Psoas muscle (tissue), 8 donors: Measurements from ENCODE around the gene B3GNT4. TPM values are rescaled to one million over a fixed set of nuclear protein-coding genes. Genes with fewer than 3 reads are reported as not detected.

ENCODE experiments used
- ATAC-seq, 4 donors: fragments of 200-7000 bp; cut with Tn5 transposase; one replicate each; pipeline ENCODE4 v1.9.1; 2020; ENCODE audit warnings: moderate library complexity in 3 of 4, mild to moderate bottlenecking in 2 of 4
- DNase-seq, 2 donors: peaks; one replicate each; pipeline ENCODE4 v3.0.0-alpha.2; 2020
- H3K27ac ChIP-seq: fragments of 200-600 bp; one replicate; pipeline ENCODE4 v1.8.0; 2022
- H3K27me3 ChIP-seq, 3 donors: fragments of 200-600 bp in 1 of 3; one replicate each; pipeline versions ENCODE4 v1.6.1 to v1.8.0; 2013 to 2022; ENCODE audit warnings: low read length in 2 of 3, mild to moderate bottlenecking in 2 of 3, moderate library complexity in 1 of 3; ENCODE audit not compliant: insufficient read depth in 3 of 3
- H3K36me3 ChIP-seq, 2 donors: fragments of 200-600 bp in 1 of 2; one replicate each; pipeline versions ENCODE4 v1.6.1 to v1.8.0; 2013 to 2022; ENCODE audit warnings: low read depth in 1 of 2, mild to moderate bottlenecking in 1 of 2, moderate library complexity in 1 of 2; ENCODE audit not compliant: insufficient read depth in 1 of 2
- H3K4me1 ChIP-seq: fragments of 200-600 bp; one replicate; pipeline ENCODE4 v1.8.0; 2022
- H3K4me3 ChIP-seq: fragments of 200-600 bp; one replicate; pipeline ENCODE4 v1.8.0; 2022; ENCODE audit warnings: mild to moderate bottlenecking
- H3K9me3 ChIP-seq: fragments of 200-600 bp; one replicate; pipeline ENCODE4 v1.8.0; 2022
- CTCF ChIP-seq: fragments of 200-600 bp; IDR thresholded peaks from one replicate; pipeline ENCODE4 v1.8.0; 2022; ENCODE audit warnings: antibody characterized with exemption
- WGBS, 3 donors: extraction: QIAGEN DNeasy Blood & Tissue Kit; methylation state at CpG; one replicate each; pipeline versions ENCODE4 v1.1.6 to v1.1.7; 2013; 5-methylcytosine and 5-hydroxymethylcytosine counted together
- intact Hi-C, 2 donors: fragments of 100-400 bp; cut with DNase I; formaldehyde crosslinking; loops; one replicate each; pipeline versions ENCODE4 v1.11.0 to v1.14.2; 2022
- polyA plus RNA-seq, 3 donors: library from polyadenylated mRNA; stranded (reverse); fragments of 200-250 nt; gene quantifications; one replicate each; pipeline ENCODE4 v1.2.3, GENCODE V29; 2013
- total RNA-seq, 4 donors: library from RNA; stranded (reverse); fragmentation: NEBNext Ultra II Directional in 2 of 4; extraction: Animal tissue kit (Norgen Biotek cat#: 25700) in 2 of 4; gene quantifications; one replicate each; pipeline versions ENCODE4 v1.2.1 to v1.2.4, GENCODE V29; 2021 to 2023
- donor health status: healthy with polysubstance abuse.
- donor health status: DM: no; HTN: no; CAD: no; lungs with moderate emphysema.
- donor health status: Bipolar disorder and iron deficiency.
- donor health status: healthy.
- donor health status: DM: yes; HTN: yes; CAD: no.
- donor health status: DM: no; HTN: no; CAD: no.
- donor health status: DM: no; HTN: no; CAD: no.
- donor health status: DM: yes; HTN: yes; CAD: no.

The B3GNT4 gene
- total and polyA plus RNA-seq, 7 donors, result 0.30 to 1.3 (median 0.43) TPM; not detected in 3

GRCh38 chr12:122160761-122161160 is 42.7 kb upstream of the B3GNT4 start:
- TF ChIP-seq CTCF, result no peak
- DNase-seq, result no peak
- Histone ChIP-seq H3K36me3 (peaks cover 0 to 3% of the 10 kb centered on the region in 2 donors), H3K4me1 (no peaks in the 10 kb centered on the region), H3K9me3 (no peaks in the 10 kb centered on the region), H3K27me3 (no peaks in the 10 kb centered on the region), H3K4me3 (no peak overlapping the region), H3K27ac (no peak overlapping the region)
- ATAC-seq, result no peak
- 75 to 83% (median 78%) methylated on average over 11 of the region's 11 CpGs for WGBS, 3 donors
- intact Hi-C loops, result no loop called here

GRCh38 chr12:122161682-122162081 is 41.8 kb upstream of the B3GNT4 start:
- H3K27me3 ChIP-seq, result no peaks in the 10 kb centered on the region
- peaks cover 0 to 3% of the 10 kb centered on the region in 2 donors for H3K36me3 ChIP-seq
- WGBS, 3 donors, result 80 to 83% (median 82%) methylated on average over 8 of the region's 8 CpGs
- H3K4me3 ChIP-seq, result no peak overlapping the region
- H3K9me3 ChIP-seq, result no peaks in the 10 kb centered on the region
- H3K4me1 ChIP-seq, result no peaks in the 10 kb centered on the region
- no peak for DNase-seq
- intact Hi-C loops, result no loop called here
- no peak overlapping the region for H3K27ac ChIP-seq
- no peak for ATAC-seq
- TF ChIP-seq CTCF, result no peak

- ATAC-seq, result no peak
- H3K4me1 ChIP-seq, result no peaks in the 10 kb centered on the region
- no peak overlapping the region for H3K27ac ChIP-seq
- 76 to 86% (median 86%) methylated on average over 3 of the region's 3 CpGs for WGBS, 3 donors
- no peak overlapping the region for H3K4me3 ChIP-seq
- TF ChIP-seq CTCF, result no peak
- H3K9me3 ChIP-seq, result no peaks in the 10 kb centered on the region
- DNase-seq, result no peak
- intact Hi-C loops, result no loop called here
- no peaks in the 10 kb centered on the region for H3K36me3 ChIP-seq
- H3K27me3 ChIP-seq, result no peaks in the 10 kb centered on the region
Measured at GRCh38 chr12:122162976-122163375, 40.5 kb upstream of the B3GNT4 start.

GRCh38 chr12:122166422-122167349 is 36.8 kb upstream of the B3GNT4 start:
- no peaks in the 10 kb centered on the region for H3K27me3 ChIP-seq
- WGBS, 3 donors, result 68 to 70% (median 68%) methylated on average over 22 of the region's 22 CpGs
- intact Hi-C loops, result no loop called here
- H3K4me1 ChIP-seq, result no peaks in the 10 kb centered on the region
- ATAC-seq (peak in 1 of 4 donors; percentile 26), DNase-seq (no peak)
- H3K27ac ChIP-seq, result no peak overlapping the region
- H3K9me3 ChIP-seq, result no peaks in the 10 kb centered on the region
- TF ChIP-seq CTCF, result no peak
- no peak overlapping the region for H3K4me3 ChIP-seq
- no peaks in the 10 kb centered on the region for H3K36me3 ChIP-seq
